GM19468 (cell line): ENCODE results near the gene VGLL3.
"Not testable (repeated sequence)": the region's sequence is repeated elsewhere in the genome, so short reads cannot be mapped to it uniquely, and the experiment has no call there.

Experiments used
- ATAC-seq: cut with Tn5 transposase; IDR thresholded peaks from one replicate; pipeline ENCODE4 v1.9.1; 2021; ENCODE audit warnings: mild to moderate bottlenecking, moderate library complexity, moderate number of reproducible peaks; ENCODE audit not compliant: unreplicated experiment; ENCODE audit errors: extremely low read depth

Gene VGLL3

GRCh38 chr3:86990012-86990733, 776 bp downstream of the VGLL3 start:
- ATAC-seq, result no peak

- no peak for ATAC-seq
These were observed 1.3 kb downstream of the VGLL3 start for GRCh38 chr3:86989611-86990010.

- no peak for ATAC-seq
These were observed 1.9 kb downstream of the VGLL3 start for GRCh38 chr3:86989006-86989405.

- ATAC-seq, result no peak
These were observed 2.7 kb downstream of the VGLL3 start for GRCh38 chr3:86988235-86988634.

GRCh38 chr3:86987421-86987715, 3.6 kb downstream of the VGLL3 start:
- no peak for ATAC-seq

- ATAC-seq, result no peak
These were observed 4.1 kb downstream of the VGLL3 start for GRCh38 chr3:86986671-86987420.

GRCh38 chr3:86985181-86985826, 5.6 kb downstream of the VGLL3 start:
- no peak for ATAC-seq

- no peak for ATAC-seq
These were observed 6.7 kb downstream of the VGLL3 start for GRCh38 chr3:86984271-86984670.

GRCh38 chr3:86982883-86983282, 8.1 kb downstream of the VGLL3 start:
- ATAC-seq, result no peak

- ATAC-seq, result no peak
These were observed 12.8 kb downstream of the VGLL3 start for GRCh38 chr3:86978111-86978551.

- ATAC-seq, result no peak
These were observed 14.7 kb downstream of the VGLL3 start for GRCh38 chr3:86976219-86976618.

GRCh38 chr3:86974177-86974576, 16.8 kb downstream of the VGLL3 start:
- not testable (repeated sequence) for ATAC-seq

GRCh38 chr3:86973440-86973839, 17.5 kb downstream of the VGLL3 start:
- ATAC-seq, result no peak

GRCh38 chr3:86969500-86970189, 21.3 kb downstream of the VGLL3 start:
- ATAC-seq, result peak; percentile 47

GRCh38 chr3:86968244-86968932, 22.6 kb downstream of the VGLL3 start:
- ATAC-seq, result no peak

GRCh38 chr3:86967062-86967461, 23.9 kb downstream of the VGLL3 start:
- no peak for ATAC-seq

- ATAC-seq, result no peak
These were observed 25.8 kb downstream of the VGLL3 start for GRCh38 chr3:86965166-86965565.

- ATAC-seq, result no peak
These were observed 27.3 kb downstream of the VGLL3 start for GRCh38 chr3:86963611-86964010.

- no peak for ATAC-seq
These were observed 29.7 kb downstream of the VGLL3 start for GRCh38 chr3:86961297-86961696.

GRCh38 chr3:86960550-86960949, 30.4 kb downstream of the VGLL3 start:
- no peak for ATAC-seq
